ENCODE measurements around the gene GLG1. TPM values are rescaled to one million over a fixed set of nuclear protein-coding genes. Genes with fewer than 3 reads are reported as not detected.
"Not testable (repeated sequence)": the region's sequence is repeated elsewhere in the genome, so short reads cannot be mapped to it uniquely, and the experiment has no call there.

Gene GLG1
- total RNA-seq, 1 experiment from 2014 or later, result 135 TPM

- no peak overlapping the region for H2BK120ac ChIP-seq (ENCODE audit: low read depth, low read length, poor library complexity, severe bottlenecking)
- no peak overlapping the region for H2BK12ac ChIP-seq (ENCODE audit: insufficient read length, low read depth, low read length)
- H2AFZ ChIP-seq (ENCODE audit: low read length), result no peak overlapping the region
- H3K79me1 ChIP-seq (ENCODE audit: insufficient read depth, low read depth, low read length, poor library complexity, severe bottlenecking), result peaks cover 24% of the 10 kb centered on the region
- no peak overlapping the region for H3K4me2 ChIP-seq (ENCODE audit: insufficient read depth, insufficient read length, low read length)
- no peaks in the 10 kb centered on the region for H3K23me2 ChIP-seq (ENCODE audit: insufficient read length, low read depth, low read length, poor library complexity, severe bottlenecking)
- no peak overlapping the region for H2BK5ac ChIP-seq (ENCODE audit: insufficient read length, low read length)
- peak overlapping the region in 2 of 3 experiments; percentile 1 to 13; a peak in 1 of 7 replicates for H3K27ac Mint-ChIP-seq
- H3K27me3 Mint-ChIP-seq (ENCODE audit: low read depth), result no peaks in the 10 kb centered on the region
- H3K18ac ChIP-seq (ENCODE audit: insufficient read length, low read depth, low read length), result no peak overlapping the region
- H3K9me3 Mint-ChIP-seq, result no peaks in the 10 kb centered on the region
- H2BK20ac ChIP-seq (ENCODE audit: low read depth, low read length, poor library complexity, severe bottlenecking), result no peak overlapping the region
- no peak overlapping the region for H4K5ac ChIP-seq (ENCODE audit: insufficient read length, low read depth, low read length)
- no peak for DNase-seq
- H3K36me3 Mint-ChIP-seq (ENCODE audit: insufficient read depth in 1 of 3, low read depth in 3 of 3), result peaks cover 43 to 83% (median 64%) of the 10 kb centered on the region in 3 experiments; a peak in 6 of 7 replicates
- no peak overlapping the region for H4K8ac ChIP-seq (replicated peaks; ENCODE audit: insufficient read length, low read depth, low read length)
- H3K14ac ChIP-seq (ENCODE audit: insufficient read depth, low read length), result no peak overlapping the region
- H4K20me1 ChIP-seq (ENCODE audit: control insufficient read depth, insufficient read depth, insufficient read length), result no peaks in the 10 kb centered on the region
- no peak overlapping the region for H3K4ac ChIP-seq (ENCODE audit: low read depth, low read length)
- no peak overlapping the region for H3T11ph ChIP-seq (ENCODE audit: low read length)
- no peaks in the 10 kb centered on the region for H3K4me1 ChIP-seq (ENCODE audit: insufficient read depth, low read length)
- H3K23ac ChIP-seq (ENCODE audit: insufficient read length, low read depth, low read length), result no peak overlapping the region
- H3K27ac ChIP-seq (ENCODE audit: insufficient read length, low read depth, low read length), result no peak overlapping the region
- H2BK15ac ChIP-seq (ENCODE audit: low read depth, low read length), result no peak overlapping the region
- WGBS (ENCODE audit: extremely low coverage, insufficient read length, low lambda C conversion rate), result no CpG with 5 or more reads among the region's 3 CpGs
- no peaks in the 10 kb centered on the region for H3K27me3 ChIP-seq (ENCODE audit: insufficient read depth, low read length)
- no peaks in the 10 kb centered on the region for H3K9me3 ChIP-seq (ENCODE audit: control insufficient read depth, low read depth, low read length)
- H3K56ac ChIP-seq (ENCODE audit: insufficient read length, low read depth, low read length), result no peak overlapping the region
- TF ChIP-seq CTCF (conservative IDR thresholded peaks at IDR 0.05), result no peak
- H3K9ac ChIP-seq (ENCODE audit: extremely low read depth, insufficient read length, low read length), result no peak overlapping the region
- no peak overlapping the region for H4K91ac ChIP-seq (ENCODE audit: insufficient read length, low read depth, low read length)
- peaks cover 13% of the 10 kb centered on the region for H3K79me2 ChIP-seq (ENCODE audit: insufficient read depth, low read length)
- peaks cover 0 to under 1% of the 10 kb centered on the region in 2 experiments; a peak in 2 of 4 replicates for H3K4me1 Mint-ChIP-seq
- H3K4me3 Mint-ChIP-seq, result no peak overlapping the region
- H2AK5ac ChIP-seq (ENCODE audit: insufficient read length, low read length), result no peak overlapping the region
Measured at GRCh38 chr16:74654536-74655050, 47.7 kb upstream of the GLG1 start.

- H3K4me1 ChIP-seq (ENCODE audit: insufficient read depth, low read length); H2BK120ac ChIP-seq (ENCODE audit: low read depth, low read length, poor library complexity, severe bottlenecking); H3K4ac ChIP-seq (ENCODE audit: low read depth, low read length); H3K27ac ChIP-seq (ENCODE audit: insufficient read length, low read depth, low read length); H2BK5ac ChIP-seq (ENCODE audit: insufficient read length, low read length); H4K91ac ChIP-seq (ENCODE audit: insufficient read length, low read depth, low read length); H4K8ac ChIP-seq (replicated peaks; ENCODE audit: insufficient read length, low read depth, low read length); H3K4me1 Mint-ChIP-seq; H2BK12ac ChIP-seq (ENCODE audit: insufficient read length, low read depth, low read length); H2BK15ac ChIP-seq (ENCODE audit: low read depth, low read length); H3K79me2 ChIP-seq (ENCODE audit: insufficient read depth, low read length); H3K4me2 ChIP-seq (ENCODE audit: insufficient read depth, insufficient read length, low read length); H3K27me3 Mint-ChIP-seq (ENCODE audit: low read depth); DNase-seq; H2AFZ ChIP-seq (ENCODE audit: low read length); H4K5ac ChIP-seq (ENCODE audit: insufficient read length, low read depth, low read length); H3T11ph ChIP-seq (ENCODE audit: low read length); H3K9me3 Mint-ChIP-seq; H3K9me3 ChIP-seq (ENCODE audit: control insufficient read depth, low read depth, low read length); H3K14ac ChIP-seq (ENCODE audit: insufficient read depth, low read length); H3K56ac ChIP-seq (ENCODE audit: insufficient read length, low read depth, low read length); H3K27me3 ChIP-seq (ENCODE audit: insufficient read depth, low read length); H3K18ac ChIP-seq (ENCODE audit: insufficient read length, low read depth, low read length); H3K23me2 ChIP-seq (ENCODE audit: insufficient read length, low read depth, low read length, poor library complexity, severe bottlenecking); H3K4me3 Mint-ChIP-seq; H2BK20ac ChIP-seq (ENCODE audit: low read depth, low read length, poor library complexity, severe bottlenecking); H4K20me1 ChIP-seq (ENCODE audit: control insufficient read depth, insufficient read depth, insufficient read length); H3K23ac ChIP-seq (ENCODE audit: insufficient read length, low read depth, low read length); H3K9ac ChIP-seq (ENCODE audit: extremely low read depth, insufficient read length, low read length); H2AK5ac ChIP-seq (ENCODE audit: insufficient read length, low read length): not testable (repeated sequence)
- peaks cover 15% of the 10 kb centered on the region for H3K79me1 ChIP-seq (ENCODE audit: insufficient read depth, low read depth, low read length, poor library complexity, severe bottlenecking)
- no CpG with 5 or more reads among the region's 2 CpGs for WGBS (ENCODE audit: extremely low coverage, insufficient read length, low lambda C conversion rate)
- Mint-ChIP-seq H3K27ac (peak overlapping the region in 2 of 3 experiments; percentile 61 to 76; a peak in 2 of 7 replicates), H3K36me3 (ENCODE audit: insufficient read depth in 1 of 3, low read depth in 3 of 3) (peaks cover 37 to 81% (median 63%) of the 10 kb centered on the region in 3 experiments; a peak in 6 of 7 replicates)
Measured at GRCh38 chr16:74652883-74653282, 46.0 kb upstream of the GLG1 start.

Data from H9 (cell line).